Measurements from ENCODE around the gene SLC17A1.

Gene SLC17A1

GRCh38 chr6:25830458-25830857, 1.4 kb downstream of the SLC17A1 start:
- H3K9ac ChIP-seq (ENCODE audit: low read length): no peak overlapping the region
- H3K27me3 ChIP-seq (replicated peaks; ENCODE audit: control insufficient read depth, insufficient read depth, low read length): peaks cover 28% of the 10 kb centered on the region

GRCh38 chr6:25829375-25829774, 2.5 kb downstream of the SLC17A1 start:
- Histone ChIP-seq H3K36me3 (ENCODE audit: control insufficient read depth, insufficient read depth, low read length, severe bottlenecking) (no peaks in the 10 kb centered on the region), H3K27me3 (replicated peaks; ENCODE audit: control insufficient read depth, insufficient read depth, low read length) (peaks cover 26% of the 10 kb centered on the region), H3K9ac (ENCODE audit: low read length) (no peak overlapping the region), H3K4me1 (ENCODE audit: control insufficient read depth, insufficient read depth, low read length) (no peaks in the 10 kb centered on the region), H3K4me3 (ENCODE audit: low read length) (no peak overlapping the region), H3K9me3 (ENCODE audit: control insufficient read depth, low read length) (peaks cover 9% of the 10 kb centered on the region)
- no peak for DNase-seq (ENCODE audit: low read depth)

More at GRCh38 chr6:25830458-25830857, 1.4 kb downstream of the SLC17A1 start:
- Histone ChIP-seq H3K36me3 (ENCODE audit: control insufficient read depth, insufficient read depth, low read length, severe bottlenecking) (no peaks in the 10 kb centered on the region), H3K9me3 (ENCODE audit: control insufficient read depth, low read length) (peaks cover 1% of the 10 kb centered on the region), H3K4me3 (ENCODE audit: low read length) (no peak overlapping the region), H3K4me1 (ENCODE audit: control insufficient read depth, insufficient read depth, low read length) (no peaks in the 10 kb centered on the region)
- DNase-seq (ENCODE audit: low read depth): no peak

- Histone ChIP-seq H3K9me3 (ENCODE audit: control insufficient read depth, low read length) (peaks cover 14% of the 10 kb centered on the region), H3K36me3 (ENCODE audit: control insufficient read depth, insufficient read depth, low read length, severe bottlenecking) (no peaks in the 10 kb centered on the region), H3K9ac (ENCODE audit: low read length) (no peak overlapping the region), H3K4me3 (ENCODE audit: low read length) (no peak overlapping the region), H3K4me1 (ENCODE audit: control insufficient read depth, insufficient read depth, low read length) (no peaks in the 10 kb centered on the region), H3K27me3 (replicated peaks; ENCODE audit: control insufficient read depth, insufficient read depth, low read length) (peaks cover 13% of the 10 kb centered on the region)
- DNase-seq (ENCODE audit: low read depth): no peak
These were observed 10.5 kb downstream of the SLC17A1 start for GRCh38 chr6:25821341-25821740.

- H3K9me3 ChIP-seq (ENCODE audit: control insufficient read depth, low read length): no peaks in the 10 kb centered on the region
- DNase-seq (ENCODE audit: low read depth): no peak
- no peak overlapping the region for H3K9ac ChIP-seq (ENCODE audit: low read length)
- peaks cover 15% of the 10 kb centered on the region for H3K27me3 ChIP-seq (replicated peaks; ENCODE audit: control insufficient read depth, insufficient read depth, low read length)
- no peaks in the 10 kb centered on the region for H3K36me3 ChIP-seq (ENCODE audit: control insufficient read depth, insufficient read depth, low read length, severe bottlenecking)
- no peak overlapping the region for H3K4me3 ChIP-seq (ENCODE audit: low read length)
- no peaks in the 10 kb centered on the region for H3K4me1 ChIP-seq (ENCODE audit: control insufficient read depth, insufficient read depth, low read length)
These were observed 15.6 kb downstream of the SLC17A1 start for GRCh38 chr6:25816252-25816651.

GRCh38 chr6:25815194-25815593, 16.7 kb downstream of the SLC17A1 start:
- H3K4me3 ChIP-seq (ENCODE audit: low read length): no peak overlapping the region
- H3K9ac ChIP-seq (ENCODE audit: low read length): no peak overlapping the region
- no peaks in the 10 kb centered on the region for H3K36me3 ChIP-seq (ENCODE audit: control insufficient read depth, insufficient read depth, low read length, severe bottlenecking)
- no peak for DNase-seq (ENCODE audit: low read depth)
- H3K4me1 ChIP-seq (ENCODE audit: control insufficient read depth, insufficient read depth, low read length): no peaks in the 10 kb centered on the region
- H3K27me3 ChIP-seq (replicated peaks; ENCODE audit: control insufficient read depth, insufficient read depth, low read length): peaks cover 15% of the 10 kb centered on the region
- no peaks in the 10 kb centered on the region for H3K9me3 ChIP-seq (ENCODE audit: control insufficient read depth, low read length)

- no peaks in the 10 kb centered on the region for H3K4me1 ChIP-seq (ENCODE audit: control insufficient read depth, insufficient read depth, low read length)
- H3K36me3 ChIP-seq (ENCODE audit: control insufficient read depth, insufficient read depth, low read length, severe bottlenecking): no peaks in the 10 kb centered on the region
- H3K4me3 ChIP-seq (ENCODE audit: low read length): no peak overlapping the region
- DNase-seq (ENCODE audit: low read depth): no peak
- no peak overlapping the region for H3K9ac ChIP-seq (ENCODE audit: low read length)
- H3K9me3 ChIP-seq (ENCODE audit: control insufficient read depth, low read length): peaks cover 4% of the 10 kb centered on the region
- no peaks in the 10 kb centered on the region for H3K27me3 ChIP-seq (replicated peaks; ENCODE audit: control insufficient read depth, insufficient read depth, low read length)
These were observed 27.0 kb downstream of the SLC17A1 start for GRCh38 chr6:25804804-25805203.

- peaks cover 4% of the 10 kb centered on the region for H3K9me3 ChIP-seq (ENCODE audit: control insufficient read depth, low read length)
- H3K4me1 ChIP-seq (ENCODE audit: control insufficient read depth, insufficient read depth, low read length): no peaks in the 10 kb centered on the region
- H3K36me3 ChIP-seq (ENCODE audit: control insufficient read depth, insufficient read depth, low read length, severe bottlenecking): no peaks in the 10 kb centered on the region
- H3K9ac ChIP-seq (ENCODE audit: low read length): no peak overlapping the region
- no peaks in the 10 kb centered on the region for H3K27me3 ChIP-seq (replicated peaks; ENCODE audit: control insufficient read depth, insufficient read depth, low read length)
- no peak for DNase-seq (ENCODE audit: low read depth)
- H3K4me3 ChIP-seq (ENCODE audit: low read length): no peak overlapping the region
These were observed 30.4 kb downstream of the SLC17A1 start for GRCh38 chr6:25801436-25801835.

- H3K9ac ChIP-seq (ENCODE audit: low read length): no peak overlapping the region
- no peaks in the 10 kb centered on the region for H3K4me1 ChIP-seq (ENCODE audit: control insufficient read depth, insufficient read depth, low read length)
- H3K36me3 ChIP-seq (ENCODE audit: control insufficient read depth, insufficient read depth, low read length, severe bottlenecking): no peaks in the 10 kb centered on the region
- H3K4me3 ChIP-seq (ENCODE audit: low read length): no peak overlapping the region
- no peak for DNase-seq (ENCODE audit: low read depth)
- no peaks in the 10 kb centered on the region for H3K27me3 ChIP-seq (replicated peaks; ENCODE audit: control insufficient read depth, insufficient read depth, low read length)
- H3K9me3 ChIP-seq (ENCODE audit: control insufficient read depth, low read length): no peaks in the 10 kb centered on the region
These were observed 37.1 kb downstream of the SLC17A1 start for GRCh38 chr6:25794784-25795183.

- Histone ChIP-seq H3K9me3 (ENCODE audit: control insufficient read depth, low read length) (no peaks in the 10 kb centered on the region), H3K4me1 (ENCODE audit: control insufficient read depth, insufficient read depth, low read length) (no peaks in the 10 kb centered on the region), H3K4me3 (ENCODE audit: low read length) (no peak overlapping the region), H3K27me3 (replicated peaks; ENCODE audit: control insufficient read depth, insufficient read depth, low read length) (no peaks in the 10 kb centered on the region), H3K9ac (ENCODE audit: low read length) (no peak overlapping the region), H3K36me3 (ENCODE audit: control insufficient read depth, insufficient read depth, low read length, severe bottlenecking) (no peaks in the 10 kb centered on the region)
- no peak for DNase-seq (ENCODE audit: low read depth)
These were observed 37.9 kb downstream of the SLC17A1 start for GRCh38 chr6:25793970-25794369.

GRCh38 chr6:25792016-25792415, 39.8 kb downstream of the SLC17A1 start:
- H3K9ac ChIP-seq (ENCODE audit: low read length): no peak overlapping the region
- DNase-seq (ENCODE audit: low read depth): no peak
- H3K27me3 ChIP-seq (replicated peaks; ENCODE audit: control insufficient read depth, insufficient read depth, low read length): no peaks in the 10 kb centered on the region
- no peaks in the 10 kb centered on the region for H3K9me3 ChIP-seq (ENCODE audit: control insufficient read depth, low read length)
- no peaks in the 10 kb centered on the region for H3K4me1 ChIP-seq (ENCODE audit: control insufficient read depth, insufficient read depth, low read length)
- H3K4me3 ChIP-seq (ENCODE audit: low read length): no peak overlapping the region
- no peaks in the 10 kb centered on the region for H3K36me3 ChIP-seq (ENCODE audit: control insufficient read depth, insufficient read depth, low read length, severe bottlenecking)

- DNase-seq (ENCODE audit: low read depth): no peak
- no peaks in the 10 kb centered on the region for H3K4me1 ChIP-seq (ENCODE audit: control insufficient read depth, insufficient read depth, low read length)
- H3K36me3 ChIP-seq (ENCODE audit: control insufficient read depth, insufficient read depth, low read length, severe bottlenecking): no peaks in the 10 kb centered on the region
- no peaks in the 10 kb centered on the region for H3K27me3 ChIP-seq (replicated peaks; ENCODE audit: control insufficient read depth, insufficient read depth, low read length)
- H3K9me3 ChIP-seq (ENCODE audit: control insufficient read depth, low read length): no peaks in the 10 kb centered on the region
- no peak overlapping the region for H3K4me3 ChIP-seq (ENCODE audit: low read length)
- no peak overlapping the region for H3K9ac ChIP-seq (ENCODE audit: low read length)
These were observed 42.4 kb downstream of the SLC17A1 start for GRCh38 chr6:25789475-25789874.

- no peak overlapping the region for H3K4me3 ChIP-seq (ENCODE audit: low read length)
- DNase-seq (ENCODE audit: low read depth): peak; percentile 28
- no peak overlapping the region for H3K9ac ChIP-seq (ENCODE audit: low read length)
- H3K36me3 ChIP-seq (ENCODE audit: control insufficient read depth, insufficient read depth, low read length, severe bottlenecking): no peaks in the 10 kb centered on the region
- no peaks in the 10 kb centered on the region for H3K27me3 ChIP-seq (replicated peaks; ENCODE audit: control insufficient read depth, insufficient read depth, low read length)
- H3K9me3 ChIP-seq (ENCODE audit: control insufficient read depth, low read length): no peaks in the 10 kb centered on the region
- H3K4me1 ChIP-seq (ENCODE audit: control insufficient read depth, insufficient read depth, low read length): no peaks in the 10 kb centered on the region
These were observed 43.4 kb downstream of the SLC17A1 start for GRCh38 chr6:25788305-25788922.
